ENCODE measurements around the gene TRAPPC1. TPM values are rescaled to one million over a fixed set of nuclear protein-coding genes. Genes with fewer than 3 reads are reported as not detected.
A peak's percentile ranks its signal among the peaks of the same experiment; 100 is the strongest.

Gene TRAPPC1
- total and polyA plus RNA-seq, 7 experiments from 2014 or later = 71.4 to 235 (median 115) TPM

- peak overlapping the region; percentile 75 for H3K27ac ChIP-seq (ENCODE audit: low read depth, low read length)
- Mint-ChIP-seq H3K27ac (peak overlapping the region; percentile 79 to 95 (median 92)), H3K27me3 (no peaks in the 10 kb centered on the region), H3K4me1 (peaks cover 22 to 37% (median 35%) of the 10 kb centered on the region in 7 donors), H3K9me3 (peaks cover 0 to 1% (median 0%) of the 10 kb centered on the region in 11 donors), H3K36me3 (peaks cover 6 to 9% (median 9%) of the 10 kb centered on the region in 5 donors), H3K4me3 (peak overlapping the region; percentile 64 to 98 (median 88))
- ChIA-PET CTCF (interaction anchor here (1.0 to 3.9 kb wide), 9 partner anchors 11 to 74 kb away, joined by 3 to 48 read pairs (median 4); partner anchors contain the start of genes CNTROB, CYB5D1, NAA38 and TRAPPC1), POLR2A (interaction anchor here (0.6 to 6.0 kb wide), 19 partner anchors 12 to 304 kb away, joined by 3 to 74 read pairs (median 6); partner anchors contain the start of genes CNTROB, KCNAB3, KDM6B and NAA38)
- DNase-seq (no peak), ATAC-seq (no peak)
- peaks cover 20 to 22% of the 10 kb centered on the region in 2 donors for H3K4me1 ChIP-seq (ENCODE audit: control insufficient read depth in 2 of 2, insufficient read depth in 2 of 2, low read length in 2 of 2)
- H3K4me3 ChIP-seq (ENCODE audit: low read length) = peak overlapping the region; percentile 91
- no peaks in the 10 kb centered on the region for H3K9me3 ChIP-seq (ENCODE audit: control insufficient read depth in 2 of 3, low read length in 3 of 3)
- intact Hi-C loops (cut with micrococcal nuclease) = loop anchor here (1.0 kb wide), 5 partner anchors 17 to 58 kb away; partner anchors contain the start of genes CNTROB (in 2 of the 2) and NAA38 (in 1 of the 2)
- H3K36me3 ChIP-seq (ENCODE audit: control insufficient read depth in 2 of 3, insufficient read depth in 3 of 3, low read length in 3 of 3) = peaks cover 0 to 24% (median 13%) of the 10 kb centered on the region in 3 experiments
- H3K27me3 ChIP-seq (ENCODE audit: control insufficient read depth in 2 of 2, insufficient read depth in 2 of 2, low read length in 2 of 2) = no peaks in the 10 kb centered on the region
Measured at GRCh38 chr17:7915179-7915610, 16.6 kb downstream of the TRAPPC1 start.

GRCh38 chr17:7912927-7913524, 18.7 kb downstream of the TRAPPC1 start:
- Mint-ChIP-seq H3K4me1 (peaks cover 25 to 41% (median 37%) of the 10 kb centered on the region in 7 donors), H3K27me3 (no peaks in the 10 kb centered on the region), H3K36me3 (peaks cover 14 to 25% (median 20%) of the 10 kb centered on the region in 5 donors), H3K27ac (peak overlapping the region; percentile 66 to 90 (median 79)), H3K4me3 (peak overlapping the region in 7 of 10 donors; percentile 26 to 77 (median 49)), H3K9me3 (peaks cover 0 to 4% (median 0%) of the 10 kb centered on the region in 11 donors)
- no peak overlapping the region for H3K4me3 ChIP-seq (ENCODE audit: low read length)
- H3K27ac ChIP-seq (ENCODE audit: low read depth, low read length) = peak overlapping the region; percentile 39
- ChIA-PET CTCF (interaction anchor here (0.6 to 3.0 kb wide), 17 partner anchors 9 to 169 kb away, joined by 3 to 33 read pairs (median 5); no protein-coding TSS in a partner anchor), POLR2A (interaction anchor here (0.6 to 3.0 kb wide), 13 partner anchors 9 to 226 kb away, joined by 3 to 26 read pairs (median 4); partner anchors contain the start of genes NAA38 and TP53)
- intact Hi-C loops (cut with micrococcal nuclease) = loop anchor here (1.0 to 5.0 kb wide), 9 partner anchors 14 to 170 kb away; no protein-coding TSS in a partner anchor
- H3K36me3 ChIP-seq (ENCODE audit: control insufficient read depth in 2 of 3, insufficient read depth in 3 of 3, low read length in 3 of 3) = peaks cover 7 to 46% (median 27%) of the 10 kb centered on the region in 3 experiments
- no peaks in the 10 kb centered on the region for H3K9me3 ChIP-seq (ENCODE audit: control insufficient read depth in 2 of 3, low read length in 3 of 3)
- H3K27me3 ChIP-seq (ENCODE audit: control insufficient read depth in 2 of 2, insufficient read depth in 2 of 2, low read length in 2 of 2) = no peaks in the 10 kb centered on the region
- ATAC-seq = peak; percentile 64
- peaks cover 20 to 22% of the 10 kb centered on the region in 2 donors for H3K4me1 ChIP-seq (ENCODE audit: control insufficient read depth in 2 of 2, insufficient read depth in 2 of 2, low read length in 2 of 2)
- peak in 7 of 9 donors; percentile 55 to 77 (median 66) for DNase-seq

- POLR2A ChIA-PET = interaction anchor here (1.0 kb wide), 1 partner anchor 22 kb away, joined by 4 read pairs; the partner anchor contains the start of gene CHD3
Measured at GRCh38 chr17:7911116-7911515, 20.6 kb downstream of the TRAPPC1 start.

GRCh38 chr17:7910711-7911110, 21.0 kb downstream of the TRAPPC1 start:
- Mint-ChIP-seq H3K9me3 (peaks cover 0 to 2% (median 0%) of the 10 kb centered on the region in 11 donors), H3K4me3 (no peak overlapping the region), H3K36me3 (peaks cover 17 to 37% (median 27%) of the 10 kb centered on the region in 5 donors), H3K27me3 (no peaks in the 10 kb centered on the region), H3K4me1 (peaks cover 20 to 32% (median 27%) of the 10 kb centered on the region in 7 donors), H3K27ac (peak overlapping the region in 5 of 9 donors; percentile 0 to 62 (median 26))
- Histone ChIP-seq H3K36me3 (ENCODE audit: control insufficient read depth in 2 of 3, insufficient read depth in 3 of 3, low read length in 3 of 3) (peaks cover 14 to 69% (median 44%) of the 10 kb centered on the region in 3 experiments), H3K4me3 (ENCODE audit: low read length) (no peak overlapping the region), H3K27me3 (ENCODE audit: control insufficient read depth in 2 of 2, insufficient read depth in 2 of 2, low read length in 2 of 2) (no peaks in the 10 kb centered on the region), H3K9me3 (ENCODE audit: control insufficient read depth in 2 of 3, low read length in 3 of 3) (no peaks in the 10 kb centered on the region), H3K27ac (ENCODE audit: low read depth, low read length) (no peak overlapping the region), H3K4me1 (ENCODE audit: control insufficient read depth in 2 of 2, insufficient read depth in 2 of 2, low read length in 2 of 2) (peaks cover 11% of the 10 kb centered on the region in 2 donors)
- no peak for DNase-seq
- ChIA-PET POLR2A (interaction anchor here (0.8 kb wide), 1 partner anchor 131 kb away, joined by 3 read pairs; no protein-coding TSS in a partner anchor), CTCF (no interaction called here)
- ATAC-seq = no peak
- intact Hi-C loops (cut with micrococcal nuclease) = loop anchor here in 1 of 2 donors (5.0 kb wide), 1 partner anchor 147 kb away; no protein-coding TSS in a partner anchor

More at GRCh38 chr17:7911116-7911515, 20.6 kb downstream of the TRAPPC1 start:
- Mint-ChIP-seq H3K4me1 (peaks cover 20 to 32% (median 27%) of the 10 kb centered on the region in 7 donors), H3K9me3 (peaks cover 0 to 2% (median 0%) of the 10 kb centered on the region in 11 donors), H3K4me3 (no peak overlapping the region), H3K27ac (peak overlapping the region in 6 of 9 donors; percentile 0 to 62 (median 23)), H3K27me3 (no peaks in the 10 kb centered on the region), H3K36me3 (peaks cover 17 to 33% (median 26%) of the 10 kb centered on the region in 5 donors)
- no peaks in the 10 kb centered on the region for H3K9me3 ChIP-seq (ENCODE audit: control insufficient read depth in 2 of 3, low read length in 3 of 3)
- CTCF ChIA-PET = interaction anchor here (1.4 to 3.0 kb wide), 4 partner anchors 45 to 79 kb away, joined by 6 to 33 read pairs (median 15); no protein-coding TSS in a partner anchor
- H3K4me1 ChIP-seq (ENCODE audit: control insufficient read depth in 2 of 2, insufficient read depth in 2 of 2, low read length in 2 of 2) = peaks cover 11 to 12% of the 10 kb centered on the region in 2 donors
- intact Hi-C loops (cut with micrococcal nuclease) = loop anchor here in 1 of 2 donors (5.0 kb wide), 1 partner anchor 146 kb away; no protein-coding TSS in a partner anchor
- no peaks in the 10 kb centered on the region for H3K27me3 ChIP-seq (ENCODE audit: control insufficient read depth in 2 of 2, insufficient read depth in 2 of 2, low read length in 2 of 2)
- H3K4me3 ChIP-seq (ENCODE audit: low read length) = no peak overlapping the region
- H3K27ac ChIP-seq (ENCODE audit: low read depth, low read length) = no peak overlapping the region
- no peak for DNase-seq
- no peak for ATAC-seq
- H3K36me3 ChIP-seq (ENCODE audit: control insufficient read depth in 2 of 3, insufficient read depth in 3 of 3, low read length in 3 of 3) = peaks cover 10 to 65% (median 40%) of the 10 kb centered on the region in 3 experiments

- DNase-seq (no peak), ATAC-seq (no peak)
- intact Hi-C loops (cut with micrococcal nuclease) = loop anchor here in 1 of 2 donors (5.0 kb wide), 1 partner anchor 147 kb away; no protein-coding TSS in a partner anchor
- Histone ChIP-seq H3K9me3 (ENCODE audit: control insufficient read depth in 2 of 3, low read length in 3 of 3) (no peaks in the 10 kb centered on the region), H3K27me3 (ENCODE audit: control insufficient read depth in 2 of 2, insufficient read depth in 2 of 2, low read length in 2 of 2) (no peaks in the 10 kb centered on the region), H3K36me3 (ENCODE audit: control insufficient read depth in 2 of 3, insufficient read depth in 3 of 3, low read length in 3 of 3) (peaks cover 16 to 73% (median 49%) of the 10 kb centered on the region in 3 experiments), H3K4me3 (ENCODE audit: low read length) (no peak overlapping the region), H3K4me1 (ENCODE audit: control insufficient read depth in 2 of 2, insufficient read depth in 2 of 2, low read length in 2 of 2) (peaks cover 8 to 9% of the 10 kb centered on the region in 2 donors), H3K27ac (ENCODE audit: low read depth, low read length) (no peak overlapping the region)
- peak overlapping the region in 7 of 9 donors; percentile 0 to 84 (median 16) for H3K27ac Mint-ChIP-seq
- ChIA-PET CTCF (interaction anchor here (0.7 kb wide), 1 partner anchor 47 kb away, joined by 3 read pairs; no protein-coding TSS in a partner anchor), POLR2A (interaction anchor here (0.8 kb wide), 1 partner anchor 131 kb away, joined by 3 read pairs; no protein-coding TSS in a partner anchor)
- H3K9me3 Mint-ChIP-seq = peaks cover 0 to 2% (median 0%) of the 10 kb centered on the region in 11 donors
- peaks cover 19 to 41% (median 31%) of the 10 kb centered on the region in 5 donors for H3K36me3 Mint-ChIP-seq
- H3K4me3 Mint-ChIP-seq = no peak overlapping the region
- no peaks in the 10 kb centered on the region for H3K27me3 Mint-ChIP-seq
- peaks cover 16 to 30% (median 23%) of the 10 kb centered on the region in 7 donors for H3K4me1 Mint-ChIP-seq
Measured at GRCh38 chr17:7910281-7910680, 21.5 kb downstream of the TRAPPC1 start.

- DNase-seq (no peak), ATAC-seq (no peak)
- H3K9me3 Mint-ChIP-seq = peaks cover 0 to 2% (median 0%) of the 10 kb centered on the region in 11 donors
- no peak overlapping the region for H3K27ac ChIP-seq (ENCODE audit: low read depth, low read length)
- intact Hi-C loops (cut with micrococcal nuclease) = no loop called here
- POLR2A ChIA-PET = no interaction called here
- no peaks in the 10 kb centered on the region for H3K27me3 ChIP-seq (ENCODE audit: control insufficient read depth in 2 of 2, insufficient read depth in 2 of 2, low read length in 2 of 2)
- H3K4me1 Mint-ChIP-seq = peaks cover 9 to 22% (median 16%) of the 10 kb centered on the region in 7 donors
- no peak overlapping the region for H3K4me3 Mint-ChIP-seq
- no peaks in the 10 kb centered on the region for H3K27me3 Mint-ChIP-seq
- CTCF ChIA-PET = interaction anchor here (0.6 kb wide), 1 partner anchor 86 kb away, joined by 3 read pairs; no protein-coding TSS in a partner anchor
- H3K4me3 ChIP-seq (ENCODE audit: low read length) = no peak overlapping the region
- H3K27ac Mint-ChIP-seq = peak overlapping the region in 2 of 9 donors; percentile 16 to 32
- H3K9me3 ChIP-seq (ENCODE audit: control insufficient read depth in 2 of 3, low read length in 3 of 3) = no peaks in the 10 kb centered on the region
- H3K36me3 Mint-ChIP-seq = peaks cover 29 to 53% (median 38%) of the 10 kb centered on the region in 5 donors
- H3K36me3 ChIP-seq (ENCODE audit: control insufficient read depth in 2 of 3, insufficient read depth in 3 of 3, low read length in 3 of 3) = peaks cover 27 to 85% (median 59%) of the 10 kb centered on the region in 3 experiments
- H3K4me1 ChIP-seq (ENCODE audit: control insufficient read depth in 2 of 2, insufficient read depth in 2 of 2, low read length in 2 of 2) = peaks cover 0 to 3% of the 10 kb centered on the region in 2 donors
Measured at GRCh38 chr17:7909089-7909488, 22.7 kb downstream of the TRAPPC1 start.
